WERI-Rb-1 (cell line): ENCODE results near the gene SLC12A2.

Experiments
- DNase-seq: peaks from one replicate; pipeline ENCODE4 v3.0.0-alpha.2; 2020
- H3K27ac ChIP-seq: fragments of 250-450 bp; sonication (Bioruptor Pico); 2 replicates; pipeline ENCODE4 v1.5.1; 2020; ENCODE audit warnings: mild to moderate bottlenecking, moderate library complexity
- H3K27me3 ChIP-seq: fragments of 250-450 bp; sonication (Bioruptor Pico); 2 replicates; pipeline ENCODE4 v1.5.1; 2021; ENCODE audit warnings: mild to moderate bottlenecking, low read depth, moderate library complexity; ENCODE audit not compliant: insufficient read depth, severe bottlenecking
- H3K36me3 ChIP-seq: fragments of 250-450 bp; sonication (Bioruptor Pico); 2 replicates; pipeline ENCODE4 v1.5.1; 2020; ENCODE audit warnings: mild to moderate bottlenecking, moderate library complexity
- H3K4me3 ChIP-seq: 2 replicates; pipeline ENCODE4 v1.5.1; 2011; ENCODE audit warnings: low read depth, mild to moderate bottlenecking, control low read depth, low read length
- H3K9me3 ChIP-seq: fragments of 250-450 bp; sonication (Bioruptor Pico); 2 replicates; pipeline ENCODE4 v1.5.1; 2021; ENCODE audit warnings: mild to moderate bottlenecking, moderate library complexity; ENCODE audit not compliant: severe bottlenecking
- CTCF ChIP-seq: IDR thresholded peaks from 2 replicates; pipeline ENCODE4 v1.5.1; 2011; ENCODE audit warnings: low read depth, mild to moderate bottlenecking, control low read depth, inconsistent platforms, low read length

SLC12A2 gene

GRCh38 chr5:128228521-128228920, 145.0 kb downstream of the SLC12A2 start:
- H3K27ac ChIP-seq = no peak overlapping the region
- no peaks in the 10 kb centered on the region for H3K27me3 ChIP-seq
- H3K4me3 ChIP-seq = no peak overlapping the region
- DNase-seq = no peak
- no peaks in the 10 kb centered on the region for H3K36me3 ChIP-seq
- H3K9me3 ChIP-seq = no peaks in the 10 kb centered on the region
- no peak for TF ChIP-seq CTCF

DNA sequence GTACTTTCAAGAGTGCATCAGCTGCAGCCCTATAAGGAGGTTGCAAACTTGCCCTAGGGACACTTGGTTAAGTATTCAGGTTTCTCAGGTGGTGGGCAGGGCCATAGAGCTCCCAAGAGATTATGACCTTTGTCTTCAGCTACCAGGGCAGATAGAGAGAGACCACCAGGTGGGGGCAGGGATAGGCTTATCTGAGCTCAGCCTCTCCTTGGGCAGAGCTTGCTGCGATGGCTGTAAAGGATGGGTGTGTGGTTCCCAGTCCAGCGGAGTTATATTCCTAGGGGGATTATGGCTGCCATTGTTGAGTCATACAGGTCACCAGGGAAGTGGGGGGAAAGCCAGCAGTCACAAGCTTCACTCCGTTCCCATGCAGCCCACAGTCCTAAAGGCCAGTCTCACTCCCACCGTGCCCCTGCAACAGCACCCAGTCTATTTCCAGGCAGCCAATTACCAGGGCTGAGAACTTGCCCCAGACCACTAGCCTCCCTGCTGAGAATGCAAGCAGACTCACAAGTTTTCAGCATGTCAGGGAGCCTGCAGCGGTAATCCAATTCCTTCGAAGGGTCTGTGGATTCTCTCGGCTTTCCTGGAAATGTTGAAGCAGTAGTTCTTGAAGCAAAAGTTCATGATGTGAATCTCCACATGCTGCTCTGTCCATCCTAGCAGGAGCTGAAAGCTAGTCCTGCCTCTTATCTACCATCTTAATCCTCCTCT, 151.5 kb downstream of the SLC12A2 start:
- Histone ChIP-seq H3K4me3 (no peak overlapping the region), H3K36me3 (no peaks in the 10 kb centered on the region), H3K27ac (no peak overlapping the region), H3K27me3 (no peaks in the 10 kb centered on the region), H3K9me3 (no peaks in the 10 kb centered on the region)
- TF ChIP-seq CTCF = no peak
- no peak for DNase-seq

DNA sequence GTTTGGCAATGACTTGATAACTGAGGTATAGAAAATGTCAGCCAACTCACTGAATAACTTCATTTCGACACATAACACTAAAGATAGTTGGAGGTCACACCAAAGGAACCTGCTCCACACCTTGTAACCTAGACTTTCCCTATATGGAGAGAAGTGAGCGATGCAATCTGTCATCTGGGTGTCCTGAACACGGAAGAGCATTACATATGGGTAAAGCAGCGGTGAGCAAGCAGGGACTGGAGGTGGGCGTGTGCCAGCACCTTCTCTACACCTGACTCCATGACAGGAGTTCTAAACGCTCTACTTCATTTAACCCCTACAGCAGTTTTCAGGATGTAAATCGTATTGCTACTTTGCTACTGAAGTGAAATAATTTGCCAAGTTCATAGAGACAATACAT, 152.8 kb downstream of the SLC12A2 start:
- H3K4me3 ChIP-seq = no peak overlapping the region
- no peak for TF ChIP-seq CTCF
- H3K27me3 ChIP-seq = no peaks in the 10 kb centered on the region
- DNase-seq = no peak
- no peaks in the 10 kb centered on the region for H3K36me3 ChIP-seq
- no peak overlapping the region for H3K27ac ChIP-seq
- H3K9me3 ChIP-seq = no peaks in the 10 kb centered on the region

DNA sequence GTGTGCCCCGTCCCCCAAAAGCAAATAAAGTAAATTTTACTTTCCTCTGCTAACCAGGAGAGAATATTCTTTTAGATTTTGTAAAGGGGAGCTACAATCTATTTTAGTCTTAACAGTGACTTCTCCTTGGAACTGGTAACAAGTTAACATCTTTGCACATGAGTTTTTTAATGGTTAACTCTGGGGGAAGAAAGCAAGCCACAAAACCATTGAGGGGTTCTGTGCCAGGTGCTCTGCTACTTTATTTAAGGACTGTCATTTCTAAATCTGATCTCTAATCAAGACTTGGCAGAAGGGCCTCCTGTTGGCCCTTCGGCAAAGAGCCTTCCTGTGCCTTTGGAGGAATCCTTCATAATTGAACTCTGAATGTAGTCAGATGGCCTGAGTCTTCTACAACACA, 153.4 kb downstream of the SLC12A2 start:
- no peak overlapping the region for H3K27ac ChIP-seq

DNA sequence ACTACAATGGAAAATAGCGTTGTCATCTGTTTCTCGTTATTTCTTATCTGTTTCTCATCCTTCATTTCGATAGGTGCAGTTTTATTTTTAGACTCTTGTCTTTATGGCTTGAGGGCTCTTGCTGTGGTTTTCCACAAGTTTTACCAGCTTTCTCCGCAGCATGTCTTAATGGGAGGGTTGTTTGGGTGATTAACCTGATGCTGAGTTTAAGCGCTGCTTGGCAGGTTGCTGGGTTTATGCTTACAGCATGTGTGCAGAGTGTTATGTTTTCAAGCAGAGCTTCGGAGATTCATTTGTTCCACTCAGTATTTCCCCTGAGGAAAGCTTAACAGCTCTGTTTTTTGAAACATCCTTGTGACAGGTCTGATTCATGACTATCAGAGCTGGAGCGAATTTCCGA, 154.0 kb downstream of the SLC12A2 start:
- TF ChIP-seq CTCF = no peak
- no peaks in the 10 kb centered on the region for H3K9me3 ChIP-seq
- H3K27ac ChIP-seq = no peak overlapping the region
- H3K36me3 ChIP-seq = no peaks in the 10 kb centered on the region
- H3K27me3 ChIP-seq = no peaks in the 10 kb centered on the region
- no peak overlapping the region for H3K4me3 ChIP-seq
- no peak for DNase-seq

More for the DNA sequence above, 153.4 kb downstream of the SLC12A2 start:
- no peaks in the 10 kb centered on the region for H3K9me3 ChIP-seq
- no peak overlapping the region for H3K4me3 ChIP-seq
- H3K36me3 ChIP-seq = no peaks in the 10 kb centered on the region
- H3K27me3 ChIP-seq = no peaks in the 10 kb centered on the region
- no peak for TF ChIP-seq CTCF
- no peak for DNase-seq
